ENCODE data around the gene EPHA8.

The EPHA8 gene

GRCh38 chr1:22645931-22646330, 82.6 kb downstream of the EPHA8 start:
- no peak for DNase-seq (ENCODE audit: low read depth, low spot score)

GRCh38 chr1:22646384-22646783, 83.1 kb downstream of the EPHA8 start:
- DNase-seq (ENCODE audit: low read depth, low spot score), result no peak

GRCh38 chr1:22650089-22650693, 86.9 kb downstream of the EPHA8 start:
- DNase-seq (ENCODE audit: low read depth, low spot score), result no peak

- DNase-seq (ENCODE audit: low read depth, low spot score), result no peak
Measured at GRCh38 chr1:22651941-22652856, 88.9 kb downstream of the EPHA8 start.

- no peak for DNase-seq (ENCODE audit: low read depth, low spot score)
Measured at GRCh38 chr1:22652881-22653316, 89.6 kb downstream of the EPHA8 start, which contains the start of gene C1QB. Gene C1QB, plus strand, starts transcription at chr1:22653236. Its CDS starts 6,227 bp downstream, at chr1:22659463.
